IMR-90 (cell line): ENCODE results near the gene PSMG3. TPM values are rescaled to one million over a fixed set of nuclear protein-coding genes. Genes with fewer than 3 reads are reported as not detected.

Experiments
- ATAC-seq: fragments of 200-7000 bp; cut with Tn5 transposase; 2 replicates; pipeline ENCODE4 v1.9.1; 2020; ENCODE audit warnings: low read depth, mild to moderate bottlenecking, moderate library complexity
- BruUV-seq: library from RNA; stranded (reverse); fragments of 400-500 nt; replicated peaks from 2 replicates; lab custom pipeline; 2021; lab: Mats Ljungman, UMichigan
- CTCF ChIA-PET: fragments of 300-600 bp; formaldehyde crosslinking; extraction: SDS; loops from one replicate; lab custom pipeline; 2021; ENCODE audit warnings: antibody characterized with exemption; lab: Yijun Ruan, JAX
- POLR2A ChIA-PET: fragments of 300-600 bp; sonication (Branson Sonifier 250); formaldehyde crosslinking; loops from one replicate; lab custom pipeline; 2022; ENCODE audit warnings: antibody characterized with exemption; ENCODE audit not compliant: unreplicated experiment; lab: Charles Lee
- DNase-seq: peaks from one replicate; pipeline ENCODE4 v3.0.0; 2013
- H2AFZ ChIP-seq: replicated peaks from 2 replicates; pipeline ENCODE3; 2013; ENCODE audit warnings: low read length, mild to moderate bottlenecking; ENCODE audit not compliant: poor library complexity
- H2AK5ac ChIP-seq: 2 replicates; pipeline ENCODE4 v1.6.1; 2013; ENCODE audit warnings: low read depth, low read length, inconsistent platforms
- H2AK9ac ChIP-seq: replicated peaks from 2 replicates; pipeline ENCODE3; 2013; ENCODE audit warnings: mild to moderate bottlenecking, low read depth, low read length, moderate library complexity; ENCODE audit not compliant: poor library complexity
- H2BK120ac ChIP-seq: 2 replicates; pipeline ENCODE4 v1.6.1; 2013; ENCODE audit warnings: low read depth, low read length, inconsistent platforms
- H2BK15ac ChIP-seq: 3 replicates; pipeline ENCODE4 v1.6.1; 2013; ENCODE audit warnings: low read depth, low read length, inconsistent platforms
- H2BK20ac ChIP-seq: 2 replicates; pipeline ENCODE4 v1.6.1; 2013; ENCODE audit warnings: low read depth, mild to moderate bottlenecking, inconsistent platforms, low read length, moderate library complexity
- H2BK5ac ChIP-seq: 2 replicates; pipeline ENCODE4 v1.6.1; 2013; ENCODE audit warnings: mild to moderate bottlenecking, low read depth, low read length, inconsistent platforms; ENCODE audit not compliant: poor library complexity, severe bottlenecking
- H3K14ac ChIP-seq: replicated peaks from 2 replicates; pipeline ENCODE4 v1.6.1; 2013; ENCODE audit warnings: low read depth, low read length, inconsistent platforms
- H3K18ac ChIP-seq: 2 replicates; pipeline ENCODE4 v1.6.1; 2013; ENCODE audit warnings: low read depth, low read length, control low read depth
- H3K23ac ChIP-seq: 2 replicates; pipeline ENCODE4 v1.6.1; 2013; ENCODE audit warnings: low read depth, low read length, inconsistent platforms
- H3K27ac ChIP-seq: 2 replicates; pipeline ENCODE4 v1.5.1; 2013; ENCODE audit warnings: mild to moderate bottlenecking, control low read depth, low read length; ENCODE audit not compliant: insufficient read depth
- H3K27me3 ChIP-seq: 2 replicates; pipeline ENCODE4 v1.6.1; 2013; ENCODE audit warnings: low read length; ENCODE audit not compliant: control insufficient read depth, insufficient read depth
- H3K36me3 ChIP-seq: 2 replicates; pipeline ENCODE4 v1.6.1; 2013; ENCODE audit warnings: low read length, mixed read lengths; ENCODE audit not compliant: control insufficient read depth, insufficient read depth
- H3K4ac ChIP-seq: 2 replicates; pipeline ENCODE4 v1.6.1; 2013; ENCODE audit warnings: low read depth, low read length, inconsistent platforms
- H3K4me1 ChIP-seq: 2 replicates; pipeline ENCODE4 v1.6.1; 2013; ENCODE audit warnings: low read length, mixed read lengths; ENCODE audit not compliant: control insufficient read depth, insufficient read depth
- H3K4me2 ChIP-seq: 2 replicates; pipeline ENCODE4 v1.6.1; 2013; ENCODE audit warnings: low read depth, mild to moderate bottlenecking, control low read depth, low read length, moderate library complexity
- H3K4me3 ChIP-seq: 2 replicates; pipeline ENCODE4 v1.5.1; 2013; ENCODE audit warnings: low read depth, mild to moderate bottlenecking, control low read depth, low read length, moderate library complexity; ENCODE audit not compliant: insufficient read depth
- H3K56ac ChIP-seq: 2 replicates; pipeline ENCODE4 v1.6.1; 2013; ENCODE audit warnings: low read length, inconsistent platforms; ENCODE audit not compliant: insufficient read depth; ENCODE audit errors: extremely low read depth
- H3K79me1 ChIP-seq, 2 experiments: 2 replicates each; pipeline ENCODE4 v1.6.1; 2013; ENCODE audit warnings: low read length in 2 of 2, inconsistent platforms in 1 of 2, low read depth in 1 of 2
- H3K9ac ChIP-seq: 2 replicates; pipeline ENCODE4 v1.6.1; 2013; ENCODE audit warnings: low read depth, low read length, control low read depth
- H3K9me1 ChIP-seq: 2 replicates; pipeline ENCODE4 v1.6.1; 2013; ENCODE audit warnings: low read length, inconsistent platforms; ENCODE audit not compliant: insufficient read depth
- H3K9me3 ChIP-seq: 2 replicates; pipeline ENCODE4 v1.6.1; 2013; ENCODE audit warnings: low read length; ENCODE audit not compliant: control insufficient read depth, insufficient read depth
- H4K20me1 ChIP-seq: 2 replicates; pipeline ENCODE4 v1.6.1; 2013; ENCODE audit warnings: low read length, inconsistent platforms; ENCODE audit not compliant: insufficient read depth
- H4K5ac ChIP-seq: 2 replicates; pipeline ENCODE4 v1.6.1; 2013; ENCODE audit warnings: mild to moderate bottlenecking, low read depth, low read length, control low read depth
- H4K8ac ChIP-seq, 2 experiments: 2 replicates each; pipeline ENCODE4 v1.6.1; 2013; ENCODE audit warnings: low read depth in 2 of 2, low read length in 2 of 2, control low read depth in 1 of 2, inconsistent platforms in 1 of 2
- H4K91ac ChIP-seq: 2 replicates; pipeline ENCODE4 v1.6.1; 2013; ENCODE audit warnings: low read depth, low read length, inconsistent platforms; ENCODE audit not compliant: insufficient read depth
- BHLHE40 ChIP-seq: fragments of 150-350 bp; IDR thresholded peaks from 2 replicates; pipeline ENCODE4 v1.6.1; 2016; ENCODE audit warnings: mild to moderate bottlenecking, low read depth, low read length
- CEBPB ChIP-seq: IDR thresholded peaks from 2 replicates; pipeline ENCODE4 v1.6.1; 2012; ENCODE audit warnings: low read depth, low read length, improper control_type of control experiment
- FOS ChIP-seq: fragments of 150-350 bp; IDR thresholded peaks from 2 replicates; pipeline ENCODE4 v1.6.1; 2016; ENCODE audit warnings: low read depth, low read length
- MAFK ChIP-seq: IDR thresholded peaks from 2 replicates; pipeline ENCODE4 v1.6.1; 2012; ENCODE audit warnings: low read depth, low read length, improper control_type of control experiment
- MAZ ChIP-seq: IDR thresholded peaks from 2 replicates; pipeline ENCODE4 v1.6.1; 2012; ENCODE audit warnings: low read depth, mild to moderate bottlenecking, low read length, improper control_type of control experiment, moderate library complexity, borderline replicate concordance
- MXI1 ChIP-seq: IDR thresholded peaks from 2 replicates; pipeline ENCODE4 v1.6.1; 2012; ENCODE audit warnings: low read depth, mild to moderate bottlenecking, low read length, moderate library complexity, borderline replicate concordance
- NFE2L2 ChIP-seq: fragments of 150-350 bp; IDR thresholded peaks from 2 replicates; pipeline ENCODE4 v1.6.1; 2016; ENCODE audit warnings: low read depth, mild to moderate bottlenecking, low read length
- POLR2A ChIP-seq: IDR thresholded peaks from 2 replicates; pipeline ENCODE4 v1.6.1; 2012; ENCODE audit warnings: mild to moderate bottlenecking, low read depth, low read length
- RAD21 ChIP-seq: IDR thresholded peaks from 2 replicates; pipeline ENCODE4 v1.6.1; 2012; ENCODE audit warnings: low read length, improper control_type of control experiment
- RCOR1 ChIP-seq: IDR thresholded peaks from 2 replicates; pipeline ENCODE4 v1.6.1; 2012; ENCODE audit warnings: mild to moderate bottlenecking, low read length, improper control_type of control experiment; ENCODE audit not compliant: insufficient replicate concordance
- RFX5 ChIP-seq: IDR thresholded peaks from 2 replicates; pipeline ENCODE4 v1.8.0; 2012; ENCODE audit warnings: low read depth, mild to moderate bottlenecking, low read length, moderate library complexity
- SMC3 ChIP-seq: fragments of 150-350 bp; IDR thresholded peaks from 2 replicates; pipeline ENCODE4 v1.6.1; 2016; ENCODE audit warnings: low read depth, mild to moderate bottlenecking, antibody characterized with exemption, low read length, moderate library complexity
- WGBS, 2 experiments: methylation state at CpG; one replicate each; pipeline versions ENCODE4 v1.1.5 to v1.1.7; 2013; ENCODE audit warnings: missing lambda C conversion rate in 2 of 2; ENCODE audit not compliant: insufficient read length in 1 of 2; ENCODE audit errors: extremely low coverage in 2 of 2; 5-methylcytosine and 5-hydroxymethylcytosine counted together
- dilution Hi-C: fragments of 300-500 bp; cut with HindIII; formaldehyde crosslinking; loops from one replicate; pipeline ENCODE4 v1.14.3; 2018; ENCODE audit warnings: low sequenced_read_pairs; ENCODE audit not compliant: unreplicated experiment
- in situ Hi-C: fragments of 300-500 bp; cut with MboI; formaldehyde crosslinking; loops from 3 replicates; pipeline ENCODE4 v1.14.3; 2019; ENCODE audit warnings: low sequenced_read_pairs, inconsistent platforms, mixed read lengths
- intact Hi-C: fragments of 100-400 bp; cut with micrococcal nuclease; formaldehyde crosslinking; loops from 2 replicates; pipeline ENCODE4 v1.10.0; 2022
- polyA plus RNA-seq, 3 experiments: library from polyadenylated mRNA; depleted of rRNA; stranded (reverse); fragments of >200 nt; gene quantifications; 2 replicates each; pipeline ENCODE4 v1.2.3, GENCODE V29; 2012; ENCODE audit warnings: low replicate concordance in 1 of 3
- total RNA-seq: library from RNA; depleted of rRNA; stranded (reverse); fragments of >200 nt; gene quantifications from 2 replicates; pipeline ENCODE4 v1.2.3, GENCODE V29; 2012
- TF ChIP-seq, protein P1 (sequence below): fragments of 150-350 bp; IDR thresholded peaks from 2 replicates; pipeline ENCODE4 v1.6.1; 2016; ENCODE audit warnings: low read depth, mild to moderate bottlenecking, low read length, moderate library complexity, borderline replicate concordance
- TF ChIP-seq, protein P2 (sequence below): conservative IDR thresholded peaks from 2 replicates; pipeline ENCODE4 v1.5.1; 2012; ENCODE audit warnings: mild to moderate bottlenecking, low read depth, low read length, improper control_type of control experiment
- TF ChIP-seq, protein P3 (sequence below): fragments of 150-350 bp; IDR thresholded peaks from 2 replicates; pipeline ENCODE4 v1.6.1; 2017; ENCODE audit warnings: mild to moderate bottlenecking, antibody characterized with exemption, low read length, low read depth

Gene PSMG3
- total and polyA plus RNA-seq, 2 of the 4 experiments (the other 2 are of a cell fraction), result 37.3 to 54.1 TPM

DNA sequence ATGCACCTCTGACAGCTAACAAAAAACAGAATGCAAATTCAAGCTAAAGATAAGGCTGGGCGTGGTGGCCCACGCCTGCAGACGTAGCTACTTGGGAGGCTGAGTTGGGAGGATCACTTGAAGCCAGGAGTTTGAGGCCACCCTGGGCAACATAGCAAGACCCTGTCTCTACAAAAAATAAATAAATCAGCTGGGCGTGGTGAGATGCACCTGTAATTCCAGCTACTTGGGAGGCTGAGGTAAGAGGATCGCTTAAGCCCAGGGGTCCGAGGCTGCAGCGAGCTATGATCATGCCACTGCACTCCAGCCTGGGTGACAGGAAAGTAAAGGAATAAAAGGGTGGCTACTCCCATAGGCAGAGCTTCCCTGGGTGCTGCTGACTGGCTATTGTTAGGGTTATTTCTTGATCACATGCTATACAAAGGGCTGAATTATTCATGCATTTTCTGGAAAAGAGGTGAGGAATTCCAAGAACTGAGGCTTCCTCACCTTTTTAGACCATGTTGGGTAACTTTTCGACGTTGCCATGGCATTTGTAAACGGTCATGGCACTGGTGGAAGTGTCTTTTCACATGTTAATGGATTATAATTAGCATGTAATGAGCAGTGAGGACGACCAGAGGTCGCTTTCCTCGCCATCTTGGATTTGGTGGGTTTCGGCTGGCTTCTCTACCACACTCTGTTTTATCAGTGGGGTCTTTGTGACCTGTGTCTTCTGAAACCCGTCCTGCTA lies 6.9 kb upstream of the PSMG3 start:
- Histone ChIP-seq H4K8ac (no peak overlapping the region), H3K9me3 (no peaks in the 10 kb centered on the region), H3K9ac (no peak overlapping the region), H2BK120ac (no peak overlapping the region), H3K27me3 (no peaks in the 10 kb centered on the region), H3K4me1 (no peaks in the 10 kb centered on the region), H2BK20ac (no peak overlapping the region), H3K18ac (no peak overlapping the region), H2BK15ac (no peak overlapping the region), H3K27ac (no peak overlapping the region), H2AK9ac (no peak overlapping the region), H2AFZ (no peak overlapping the region), H3K23ac (no peak overlapping the region), H4K91ac (no peak overlapping the region), H2AK5ac (no peak overlapping the region), H4K5ac (no peak overlapping the region), H3K14ac (no peak overlapping the region), H3K36me3 (no peaks in the 10 kb centered on the region), H3K4me3 (no peak overlapping the region), H3K9me1 (no peaks in the 10 kb centered on the region; the same call in 1 of the 2 replicates), H3K56ac (no peak overlapping the region), H3K79me1 (peaks cover 3 to 6% of the 10 kb centered on the region in 2 experiments; a peak in 2 of 4 replicates), H3K4ac (no peak overlapping the region), H3K4me2 (no peak overlapping the region), H2BK5ac (no peak overlapping the region), H4K20me1 (no peaks in the 10 kb centered on the region)
- ChIA-PET POLR2A (no interaction called here), CTCF (no interaction called here)
- in situ Hi-C loops, result loop anchor here (10.0 kb wide), 1 partner anchor 628 kb away; no protein-coding TSS in a partner anchor
- WGBS, 2 experiments, result 14% methylated on average over 5 of the region's 15 CpGs; no CpG with 5 or more reads in 1 of the 2 experiments
- ATAC-seq (no peak), DNase-seq (no peak)
- dilution Hi-C loops, result no loop called here
- intact Hi-C loops, result no loop called here
- BruUV-seq, result no TSS peak
- TF ChIP-seq, protein P1, sequence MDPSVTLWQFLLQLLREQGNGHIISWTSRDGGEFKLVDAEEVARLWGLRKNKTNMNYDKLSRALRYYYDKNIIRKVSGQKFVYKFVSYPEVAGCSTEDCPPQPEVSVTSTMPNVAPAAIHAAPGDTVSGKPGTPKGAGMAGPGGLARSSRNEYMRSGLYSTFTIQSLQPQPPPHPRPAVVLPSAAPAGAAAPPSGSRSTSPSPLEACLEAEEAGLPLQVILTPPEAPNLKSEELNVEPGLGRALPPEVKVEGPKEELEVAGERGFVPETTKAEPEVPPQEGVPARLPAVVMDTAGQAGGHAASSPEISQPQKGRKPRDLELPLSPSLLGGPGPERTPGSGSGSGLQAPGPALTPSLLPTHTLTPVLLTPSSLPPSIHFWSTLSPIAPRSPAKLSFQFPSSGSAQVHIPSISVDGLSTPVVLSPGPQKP, result no peak
- TF ChIP-seq RCOR1 (no peak), NFE2L2 (no peak), SMC3 (no peak), MXI1 (no peak), FOS (no peak), RFX5 (no peak), BHLHE40 (no peak), CEBPB (no peak), MAFK (no peak), MAZ (no peak), POLR2A (no peak), RAD21 (no peak)
- TF ChIP-seq, protein P2, sequence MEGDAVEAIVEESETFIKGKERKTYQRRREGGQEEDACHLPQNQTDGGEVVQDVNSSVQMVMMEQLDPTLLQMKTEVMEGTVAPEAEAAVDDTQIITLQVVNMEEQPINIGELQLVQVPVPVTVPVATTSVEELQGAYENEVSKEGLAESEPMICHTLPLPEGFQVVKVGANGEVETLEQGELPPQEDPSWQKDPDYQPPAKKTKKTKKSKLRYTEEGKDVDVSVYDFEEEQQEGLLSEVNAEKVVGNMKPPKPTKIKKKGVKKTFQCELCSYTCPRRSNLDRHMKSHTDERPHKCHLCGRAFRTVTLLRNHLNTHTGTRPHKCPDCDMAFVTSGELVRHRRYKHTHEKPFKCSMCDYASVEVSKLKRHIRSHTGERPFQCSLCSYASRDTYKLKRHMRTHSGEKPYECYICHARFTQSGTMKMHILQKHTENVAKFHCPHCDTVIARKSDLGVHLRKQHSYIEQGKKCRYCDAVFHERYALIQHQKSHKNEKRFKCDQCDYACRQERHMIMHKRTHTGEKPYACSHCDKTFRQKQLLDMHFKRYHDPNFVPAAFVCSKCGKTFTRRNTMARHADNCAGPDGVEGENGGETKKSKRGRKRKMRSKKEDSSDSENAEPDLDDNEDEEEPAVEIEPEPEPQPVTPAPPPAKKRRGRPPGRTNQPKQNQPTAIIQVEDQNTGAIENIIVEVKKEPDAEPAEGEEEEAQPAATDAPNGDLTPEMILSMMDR, result no peak
- TF ChIP-seq, protein P3, sequence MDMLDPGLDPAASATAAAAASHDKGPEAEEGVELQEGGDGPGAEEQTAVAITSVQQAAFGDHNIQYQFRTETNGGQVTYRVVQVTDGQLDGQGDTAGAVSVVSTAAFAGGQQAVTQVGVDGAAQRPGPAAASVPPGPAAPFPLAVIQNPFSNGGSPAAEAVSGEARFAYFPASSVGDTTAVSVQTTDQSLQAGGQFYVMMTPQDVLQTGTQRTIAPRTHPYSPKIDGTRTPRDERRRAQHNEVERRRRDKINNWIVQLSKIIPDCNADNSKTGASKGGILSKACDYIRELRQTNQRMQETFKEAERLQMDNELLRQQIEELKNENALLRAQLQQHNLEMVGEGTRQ, result no peak
